AG09319 (cell line): ENCODE data around the gene CPNE7.
A peak's percentile ranks its signal among the peaks of the same experiment; 100 is the strongest.

Source experiments
- DNase-seq: peaks from one replicate; pipeline ENCODE4 v3.0.0-alpha.2; 2010; ENCODE audit warnings: low read depth; ENCODE audit errors: extremely low read depth
- CTCF ChIP-seq: IDR thresholded peaks from 2 replicates; pipeline ENCODE4 v1.5.1; 2011; ENCODE audit warnings: low read depth, mild to moderate bottlenecking, inconsistent platforms, low read length, moderate library complexity

CPNE7 gene

DNA sequence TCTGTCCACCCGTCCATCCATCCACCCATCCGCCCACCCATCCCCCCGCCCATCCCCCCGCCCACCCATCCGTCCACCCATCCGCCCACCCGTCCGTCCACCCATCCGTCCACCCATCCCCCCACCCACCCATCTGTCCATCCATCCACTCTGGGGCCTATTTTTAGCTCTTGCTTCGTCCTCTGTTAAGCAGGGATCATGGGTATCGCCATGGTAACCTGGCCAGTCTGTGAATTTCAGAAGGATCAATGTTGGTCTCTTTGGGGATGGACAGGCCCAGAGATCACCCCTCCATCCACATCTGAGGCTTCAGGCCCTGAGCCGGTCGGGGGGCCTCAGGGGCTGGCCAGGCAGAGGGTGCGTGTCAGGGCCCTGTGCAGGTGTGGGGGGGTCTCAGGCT is 22.6 kb downstream of the CPNE7 start:
- TF ChIP-seq CTCF = no peak
- no peak for DNase-seq

- no peak for DNase-seq
- peak; percentile 23 for TF ChIP-seq CTCF
Measured at GRCh38 chr16:89599451-89599858, 23.9 kb downstream of the CPNE7 start.

DNA sequence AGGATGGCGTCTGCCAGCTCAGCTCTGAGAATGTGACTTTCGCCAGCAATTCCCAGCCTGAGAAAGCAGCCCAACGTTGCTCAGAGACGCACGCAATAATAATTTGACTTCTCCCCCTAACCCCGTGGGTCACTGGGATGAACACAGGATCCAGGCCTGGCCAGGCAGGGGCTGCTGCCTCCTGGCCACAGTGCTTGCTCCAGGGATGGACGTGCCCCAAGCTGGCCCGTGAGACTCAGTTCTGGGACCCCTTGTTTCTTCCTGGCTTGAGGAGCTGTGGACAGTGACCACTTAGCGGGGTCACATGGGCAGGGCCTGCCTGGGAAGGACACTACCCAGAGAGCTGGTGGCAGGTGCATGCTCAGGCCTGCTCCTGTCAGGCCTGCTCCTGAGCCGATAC is 24.3 kb downstream of the CPNE7 start:
- DNase-seq = no peak
- TF ChIP-seq CTCF = no peak

DNA sequence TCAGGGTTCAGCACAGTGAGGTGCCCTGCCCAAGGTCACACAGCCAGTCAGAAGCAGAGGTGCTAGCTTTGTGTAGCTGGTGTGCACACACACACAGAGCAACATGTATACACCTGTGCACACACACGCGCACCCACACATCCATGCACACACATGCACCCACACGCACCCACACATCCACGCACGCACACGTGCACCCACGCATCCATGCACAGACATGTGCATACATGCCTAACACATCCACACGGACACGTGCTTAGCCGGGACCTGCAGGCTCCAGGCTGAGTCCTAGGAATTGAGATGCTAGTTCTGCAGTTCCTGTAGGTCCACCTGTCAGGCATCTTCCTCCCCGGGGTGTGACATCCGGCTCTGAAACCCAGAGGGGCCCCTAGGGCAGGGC is 24.9 kb downstream of the CPNE7 start:
- TF ChIP-seq CTCF = no peak
- no peak for DNase-seq

DNA sequence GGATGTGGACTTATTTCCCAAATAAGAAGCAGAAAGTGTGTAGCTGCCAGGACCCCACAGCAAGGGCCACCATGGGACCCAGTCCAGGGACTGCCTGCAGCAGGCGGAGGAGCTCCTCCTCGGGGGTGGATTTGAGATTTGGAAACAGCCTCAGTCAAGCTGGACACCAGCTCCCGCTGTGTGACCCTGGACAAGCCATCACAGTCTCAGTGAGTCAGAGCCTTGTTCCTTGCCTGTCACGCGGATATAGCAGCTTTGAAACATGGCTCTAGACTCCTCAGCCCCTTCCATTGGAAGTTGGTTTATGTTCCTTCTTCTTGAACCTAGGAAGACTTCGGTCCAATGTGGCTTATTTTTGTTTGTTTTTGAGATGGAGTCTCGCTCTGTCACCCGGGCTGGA is 25.4 kb downstream of the CPNE7 start:
- TF ChIP-seq CTCF = no peak
- no peak for DNase-seq

GRCh38 chr16:89601906-89602272 is 26.3 kb downstream of the CPNE7 start:
- no peak for DNase-seq
- no peak for TF ChIP-seq CTCF

DNA sequence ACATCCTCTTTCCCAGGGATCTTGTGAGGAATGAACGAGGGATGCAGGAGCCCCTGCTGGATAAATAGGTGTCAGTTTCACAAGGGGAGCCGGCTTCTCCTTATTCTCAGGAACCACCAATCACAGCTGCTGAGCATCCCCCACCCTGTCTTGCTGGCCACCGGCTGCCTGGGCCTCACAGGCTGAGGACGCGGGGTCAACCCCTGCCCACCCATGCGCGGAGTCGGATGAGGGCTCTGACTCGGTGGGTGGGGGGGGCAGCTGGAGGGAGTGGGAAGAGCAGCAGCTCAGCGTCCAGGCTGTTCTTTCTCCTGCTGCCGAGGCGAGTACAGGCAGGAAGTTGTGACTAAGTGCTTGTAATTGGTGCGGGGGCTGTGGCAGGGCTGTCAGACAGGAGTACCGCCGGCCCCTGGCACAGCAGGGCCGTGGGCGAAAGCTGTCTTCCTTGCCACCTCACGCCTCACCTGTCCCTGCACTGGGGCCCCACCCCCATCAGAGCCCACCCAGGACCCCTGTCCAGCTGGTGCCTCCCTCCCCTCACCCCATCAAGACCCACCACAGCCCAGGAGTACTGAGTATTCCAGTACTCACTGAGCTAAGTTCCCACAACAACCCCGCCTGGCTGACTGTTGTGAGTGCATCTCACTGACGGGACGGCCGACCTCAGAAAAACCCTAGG is 26.9 kb downstream of the CPNE7 start:
- DNase-seq = no peak
- no peak for TF ChIP-seq CTCF
